ENCODE measurements around the gene DOP1A.
A peak's percentile ranks its signal among the peaks of the same experiment; 100 is the strongest.
"Not testable (repeated sequence)": the region's sequence is repeated elsewhere in the genome, so short reads cannot be mapped to it uniquely, and the experiment has no call there.

Gene DOP1A

GRCh38 chr6:83153883-83154521 lies 86.5 kb downstream of the DOP1A start:
- no peak for ATAC-seq

DNA sequence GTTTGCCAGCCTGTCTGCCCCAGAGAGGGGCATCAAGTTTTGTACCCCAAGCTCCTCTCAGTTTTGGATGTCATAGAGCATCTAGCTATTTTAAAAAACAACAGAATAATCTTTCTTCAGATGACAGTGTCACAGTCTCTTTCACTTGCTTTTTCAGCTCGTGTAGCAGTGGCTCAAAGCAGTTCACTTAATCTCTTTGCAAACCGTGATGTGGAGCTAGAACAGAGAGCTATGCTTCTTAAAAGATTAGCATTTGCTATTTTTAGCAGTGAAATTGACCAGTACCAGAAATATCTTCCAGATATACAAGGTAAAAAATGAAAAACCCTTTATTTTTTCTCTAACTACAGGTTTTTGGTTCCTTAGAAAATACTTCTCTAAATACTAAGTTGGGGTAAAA lies 88.3 kb downstream of the DOP1A start:
- ATAC-seq = no peak

DNA sequence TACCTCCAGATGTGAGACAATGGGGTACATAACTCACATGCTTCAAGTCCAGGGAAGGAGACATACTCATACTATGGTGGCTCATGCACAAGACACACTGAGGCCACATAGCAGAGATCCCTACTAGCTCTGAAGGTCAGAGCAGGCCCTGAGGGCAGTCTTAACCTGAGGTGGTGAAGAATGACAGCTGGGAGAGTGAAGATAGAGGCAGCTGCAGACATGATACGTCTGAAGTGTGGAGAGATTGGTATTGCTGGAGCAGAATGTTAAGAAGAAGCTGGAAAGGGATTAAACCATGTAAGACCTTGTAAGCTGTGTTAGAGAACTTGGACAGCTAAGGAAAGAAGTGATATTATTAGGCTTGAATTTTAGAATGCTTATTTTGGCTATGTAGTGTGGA lies 92.7 kb downstream of the DOP1A start:
- ATAC-seq = no peak

- no peak for ATAC-seq
Observed at GRCh38 chr6:83167726-83168278, 100.3 kb downstream of the DOP1A start.

DNA sequence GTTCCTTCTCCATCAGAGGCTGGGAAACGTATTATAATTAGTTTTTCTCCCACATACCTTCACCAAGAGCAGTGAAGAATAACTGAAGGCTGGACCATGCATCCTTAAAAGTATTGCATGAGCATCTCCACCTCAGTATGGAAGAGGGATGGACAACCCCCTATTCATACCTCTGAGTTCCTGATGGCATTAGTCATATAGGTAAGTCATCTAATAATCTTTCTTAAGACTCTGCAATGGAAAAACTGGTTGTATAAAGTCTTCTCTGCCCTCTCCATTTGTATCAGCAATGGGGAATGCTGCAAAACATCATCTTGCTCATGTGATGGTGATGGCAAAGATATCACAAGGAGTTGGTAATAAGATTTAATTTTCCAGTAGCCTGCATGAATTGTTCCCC lies 101.1 kb downstream of the DOP1A start:
- ATAC-seq = no peak

DNA sequence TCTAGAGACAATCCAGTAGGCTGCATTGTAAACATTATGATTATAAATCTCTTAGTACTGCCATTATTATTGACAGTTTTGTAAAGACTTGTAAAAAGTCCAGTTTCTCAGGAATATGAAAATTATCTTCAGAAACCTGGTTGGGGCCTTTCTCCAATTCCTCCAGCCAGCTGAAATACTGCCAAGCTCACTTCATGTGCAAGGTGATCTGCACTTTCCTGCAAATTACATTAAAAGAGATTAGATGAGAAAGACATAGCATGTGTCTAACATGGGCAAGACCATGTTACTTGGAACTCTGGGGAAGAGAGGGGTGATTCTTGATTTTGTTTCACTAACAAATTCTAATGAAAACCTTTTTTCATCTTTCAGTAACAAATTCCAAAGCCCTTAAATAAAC lies 101.6 kb downstream of the DOP1A start:
- ATAC-seq = no peak

DNA sequence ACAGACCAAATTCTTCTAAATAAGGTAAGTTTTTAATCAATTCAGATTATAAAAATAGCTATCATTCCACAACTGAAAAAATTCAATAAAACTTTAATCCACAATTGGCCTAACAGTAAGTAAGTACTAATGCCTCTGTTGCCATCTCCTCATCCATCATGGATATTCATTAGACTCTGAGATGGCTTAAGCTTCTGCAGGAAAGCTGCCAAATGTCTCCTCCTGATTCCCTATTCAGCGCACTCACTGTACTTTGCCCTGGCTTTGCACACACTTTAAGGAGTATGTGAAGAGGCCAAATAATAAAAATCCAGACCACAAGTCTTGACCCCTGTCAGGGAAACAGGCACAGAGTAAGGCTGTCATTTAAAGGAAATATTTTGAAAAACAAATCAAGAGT lies 102.0 kb downstream of the DOP1A start:
- no peak for ATAC-seq

DNA sequence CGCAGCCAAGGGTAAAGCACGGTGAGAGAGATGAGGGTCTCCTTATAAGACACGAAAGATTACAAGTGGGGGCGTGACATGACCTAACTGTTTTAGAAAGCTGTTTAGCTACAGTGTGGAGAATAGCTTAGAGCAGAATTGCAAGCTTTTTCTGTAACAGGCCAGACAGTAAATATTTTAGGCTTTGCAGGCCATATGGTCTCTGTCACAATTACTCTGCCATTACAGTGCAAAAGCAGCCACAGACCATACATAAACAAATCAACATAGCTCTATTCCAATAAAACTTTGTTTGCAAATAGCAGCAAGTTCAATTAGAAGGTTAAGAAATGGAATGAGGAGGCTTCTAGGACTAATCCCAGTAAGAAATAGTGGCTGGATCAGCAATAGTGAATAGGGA lies 108.8 kb downstream of the DOP1A start:
- no peak for ATAC-seq

- no peak for ATAC-seq
Observed at GRCh38 chr6:83180426-83180950, 113.0 kb downstream of the DOP1A start.

- ATAC-seq = no peak
Observed at GRCh38 chr6:83182114-83182513, 114.6 kb downstream of the DOP1A start.

GRCh38 chr6:83183082-83183828 lies 115.8 kb downstream of the DOP1A start:
- ATAC-seq = no peak

GRCh38 chr6:83185096-83185495 lies 117.6 kb downstream of the DOP1A start:
- ATAC-seq = no peak

GRCh38 chr6:83188501-83188900 lies 121.0 kb downstream of the DOP1A start:
- ATAC-seq = no peak

DNA sequence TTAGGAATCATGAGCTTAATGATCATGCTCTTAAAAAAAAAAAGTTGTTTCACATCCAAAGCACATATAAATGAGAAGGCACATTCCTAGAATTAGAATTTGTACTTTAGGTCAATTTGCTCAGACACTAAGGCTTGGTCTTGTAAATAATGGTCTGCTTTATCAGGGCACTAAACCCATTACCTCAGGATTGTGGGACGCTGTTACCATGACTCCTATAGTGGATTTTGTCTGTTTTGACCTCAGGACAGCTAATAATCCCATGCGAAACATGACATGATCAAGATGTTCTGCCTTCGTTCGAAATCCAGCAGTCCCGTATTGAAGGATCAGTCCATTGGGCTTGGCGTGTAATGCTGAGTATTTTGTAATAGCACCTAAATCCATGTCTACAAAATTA lies 123.2 kb downstream of the DOP1A start:
- no peak for ATAC-seq

DNA sequence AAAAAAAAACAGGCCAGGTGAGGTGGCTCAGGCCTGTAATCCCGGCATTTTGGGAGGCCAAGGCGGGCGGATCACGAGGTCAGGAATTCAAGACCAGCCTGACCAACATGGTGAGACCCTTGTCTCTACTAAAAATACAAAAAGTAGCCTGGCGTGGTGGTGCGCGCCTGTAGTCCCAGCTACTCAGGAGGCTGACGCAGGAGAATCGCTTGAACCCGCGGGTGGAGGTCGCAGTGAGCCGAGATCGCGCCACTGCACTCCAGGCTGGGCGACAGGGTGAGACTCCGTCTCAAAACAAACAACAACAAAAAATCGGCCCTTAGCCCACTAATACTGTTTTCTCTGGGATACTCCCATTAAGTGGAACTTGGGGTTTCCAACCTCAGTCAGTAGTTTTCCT lies 124.5 kb downstream of the DOP1A start:
- ATAC-seq = not testable (repeated sequence)

DNA sequence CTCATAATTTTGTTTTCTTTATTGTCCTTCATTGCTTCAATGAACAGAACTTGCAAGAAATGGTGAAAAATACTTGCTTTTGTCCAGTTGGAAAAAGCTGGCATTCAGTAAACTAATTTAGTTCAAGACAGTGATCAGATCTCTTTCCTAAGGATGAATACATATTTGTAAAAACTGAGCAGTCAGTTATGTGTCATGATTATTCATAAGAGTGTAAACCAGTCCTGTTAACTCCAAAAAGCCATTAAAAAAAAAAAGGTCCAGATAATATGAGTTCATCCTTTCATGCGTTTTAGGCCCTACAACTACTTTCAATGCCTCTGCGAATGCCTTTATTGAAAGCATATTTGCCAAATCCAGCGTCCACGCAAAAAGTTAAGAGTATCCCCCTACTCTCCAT lies 125.0 kb downstream of the DOP1A start:
- ATAC-seq = peak; percentile 14 to 22

- peak; percentile 98 to 99 for ATAC-seq
Observed at GRCh38 chr6:83192871-83193746, 125.6 kb downstream of the DOP1A start, which contains the start of the genes PGM3 and RWDD2A. Gene PGM3, minus strand, starts transcription at chr6:83193265. Its CDS starts 2,253 bp downstream, at chr6:83191012. Gene RWDD2A, plus strand, starts transcription at chr6:83193357. Its CDS starts 1,095 bp downstream, at chr6:83194452.

DNA sequence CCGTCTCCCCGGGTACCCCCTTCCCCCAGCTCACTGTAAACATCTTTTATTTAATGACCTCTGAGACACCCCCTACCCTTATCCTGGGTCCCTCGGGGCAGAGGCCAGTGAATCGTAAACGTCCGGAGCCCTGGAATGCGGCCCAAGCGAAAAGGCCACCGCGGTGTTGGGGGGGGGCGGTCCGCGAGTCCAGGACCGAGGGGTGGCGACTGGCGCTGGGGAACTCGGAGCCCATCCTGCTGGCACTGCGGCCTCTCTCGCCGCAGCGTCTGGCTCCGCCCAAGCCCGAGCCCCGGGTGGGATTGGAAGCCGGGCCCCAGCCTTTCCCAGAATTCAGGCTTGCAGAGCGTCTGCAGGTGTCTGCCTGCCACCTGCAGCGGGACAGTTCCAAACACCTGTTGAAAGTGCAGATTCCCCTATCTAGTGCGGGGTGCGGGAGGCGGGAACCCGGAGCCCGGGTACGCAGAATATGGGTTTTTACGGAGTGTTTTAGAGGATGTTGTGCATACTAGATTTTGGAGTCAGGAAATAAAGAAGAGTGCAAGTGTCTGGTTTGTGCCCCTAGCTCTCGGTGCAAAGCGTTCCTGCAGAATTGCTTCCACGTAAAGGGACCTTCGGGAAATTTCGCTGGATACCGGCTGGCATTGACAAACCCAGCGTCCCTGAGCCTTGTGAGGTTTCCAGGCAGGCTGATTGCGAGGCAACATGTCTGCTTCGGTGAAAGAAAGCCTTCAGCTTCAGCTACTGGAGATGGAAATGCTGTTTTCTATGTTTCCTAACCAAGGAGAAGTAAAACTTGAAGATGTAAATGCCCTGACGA lies 126.5 kb downstream of the DOP1A start:
- ATAC-seq = no peak

GRCh38 chr6:83198486-83199172 lies 131.2 kb downstream of the DOP1A start:
- ATAC-seq = no peak

GRCh38 chr6:83199173-83199862 lies 131.8 kb downstream of the DOP1A start:
- no peak for ATAC-seq

DNA sequence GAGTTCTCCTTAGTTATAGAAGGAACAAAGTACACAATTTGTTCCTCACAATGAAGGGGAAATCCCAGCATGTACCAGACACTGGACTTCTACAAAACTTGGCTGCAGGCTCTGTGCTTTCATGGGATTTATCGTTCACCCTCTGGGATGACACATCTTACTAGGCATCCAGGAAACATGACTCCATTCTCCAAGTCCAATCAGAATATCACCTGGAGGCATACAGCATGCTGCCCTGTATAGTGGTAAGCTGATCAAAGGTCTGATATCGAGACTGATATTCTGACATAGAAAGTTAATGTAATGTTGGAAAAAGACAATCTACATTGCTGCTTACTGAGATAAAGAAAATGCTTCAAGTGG lies 132.4 kb downstream of the DOP1A start:
- ATAC-seq = no peak
